Amniotic epithelial cell (primary cell): Measurements from ENCODE around the gene VAV3.

Experiments
- DNase-seq: peaks from one replicate; pipeline ENCODE4 v3.0.0-alpha.2; 2010; ENCODE audit warnings: low read depth

Gene VAV3

GRCh38 chr1:107532318-107532717 is 432.7 kb downstream of the VAV3 start:
- no peak for DNase-seq

DNA sequence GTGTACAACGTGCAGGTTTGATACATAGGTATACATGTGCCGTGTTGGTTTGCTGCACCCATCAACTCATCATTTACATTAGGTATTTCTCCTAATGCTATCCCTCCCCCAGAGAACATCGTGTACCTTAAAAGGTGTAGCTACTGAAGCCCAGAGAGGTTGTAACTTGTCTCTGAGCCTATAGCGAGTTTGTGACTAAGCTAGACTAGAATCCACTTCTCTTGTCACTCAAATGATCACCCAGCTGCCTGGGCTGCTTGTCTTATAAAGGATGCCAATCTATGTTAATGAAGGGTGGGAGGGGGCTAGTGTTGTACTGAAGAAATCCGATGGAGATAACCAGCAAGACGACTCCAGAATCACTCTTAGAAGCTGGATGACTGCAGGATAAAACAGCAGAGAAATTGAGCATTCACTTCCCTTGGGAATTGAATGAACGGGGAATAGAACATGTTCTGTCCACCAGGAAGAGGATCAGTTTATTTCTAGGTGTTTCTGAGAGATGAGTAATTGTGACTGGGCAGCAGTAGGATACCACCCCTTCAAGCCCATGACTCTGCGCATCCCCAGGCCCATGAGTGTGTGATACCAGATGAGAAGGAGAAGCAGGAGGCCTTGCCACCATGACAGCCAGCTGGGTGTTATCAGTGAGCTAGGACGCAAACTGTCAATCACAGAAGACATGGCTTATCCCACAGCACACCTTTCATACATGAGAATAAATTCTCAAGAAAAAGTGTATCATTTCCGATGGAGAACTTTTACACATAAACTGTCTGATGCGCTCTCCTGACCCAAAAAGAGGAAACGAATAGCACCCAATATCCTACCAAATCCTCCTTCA is 433.7 kb downstream of the VAV3 start:
- DNase-seq, result no peak

GRCh38 chr1:107530543-107530942 is 434.4 kb downstream of the VAV3 start:
- DNase-seq, result no peak

DNA sequence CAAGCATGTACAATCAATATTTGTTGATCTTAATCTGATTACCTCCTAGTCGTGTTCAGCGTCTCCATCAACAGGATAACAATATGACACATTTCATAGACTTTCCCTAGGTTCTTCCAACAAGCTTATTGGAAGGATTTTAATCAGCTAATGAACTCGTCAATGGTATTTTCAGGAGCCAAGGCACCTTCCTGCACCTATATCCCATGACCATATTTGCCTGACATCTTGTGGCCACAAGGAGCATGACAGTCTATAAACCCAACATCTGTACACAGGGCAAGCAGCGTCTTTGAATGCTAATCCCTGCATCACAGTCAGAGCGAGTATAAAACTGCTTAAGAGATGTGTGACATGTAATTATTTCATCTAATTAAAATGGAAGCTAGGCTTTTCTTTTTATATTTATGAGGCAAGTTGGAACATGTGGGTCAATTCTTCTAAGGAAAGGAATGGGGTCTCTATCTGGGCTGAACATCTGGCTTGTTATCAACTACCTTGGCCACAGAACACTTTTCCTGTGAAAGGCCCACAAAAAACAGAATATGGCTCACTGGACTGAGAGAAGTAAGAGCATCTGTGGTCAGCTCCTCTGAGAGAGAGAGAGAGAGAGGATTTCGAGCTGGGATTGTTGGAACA is 435.4 kb downstream of the VAV3 start:
- no peak for DNase-seq

DNA sequence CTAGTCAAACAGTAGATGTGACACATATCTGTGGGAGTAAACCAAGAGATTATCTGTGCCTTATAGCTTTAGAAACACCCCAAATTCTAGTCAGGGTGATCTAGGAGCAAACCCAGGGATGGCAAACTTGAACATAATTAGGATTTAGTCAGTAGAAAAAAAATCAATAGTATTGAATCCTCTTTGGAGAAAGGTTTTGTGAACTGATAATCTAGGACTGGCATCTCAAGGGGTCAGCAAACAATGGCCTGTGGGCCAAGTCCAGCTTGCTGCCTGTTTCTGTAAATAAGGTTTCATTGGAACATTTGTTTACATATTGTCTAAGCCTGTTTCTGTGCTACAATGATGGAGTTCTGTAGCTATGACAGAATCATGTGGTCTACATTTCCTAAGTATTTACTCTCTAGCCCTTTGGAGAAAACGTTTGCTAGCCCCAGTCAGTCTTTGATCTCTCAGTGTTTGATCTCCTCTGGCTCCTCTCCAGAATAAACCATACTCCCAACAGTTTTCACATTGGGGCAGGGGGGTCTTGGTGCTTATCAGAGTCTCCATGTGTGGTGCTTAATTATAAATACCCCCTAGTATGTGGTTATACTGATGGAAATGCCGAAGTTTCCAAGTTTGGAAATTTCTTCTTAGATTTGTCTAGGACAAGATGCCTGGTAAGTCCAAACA is 438.3 kb downstream of the VAV3 start:
- DNase-seq, result no peak

DNA sequence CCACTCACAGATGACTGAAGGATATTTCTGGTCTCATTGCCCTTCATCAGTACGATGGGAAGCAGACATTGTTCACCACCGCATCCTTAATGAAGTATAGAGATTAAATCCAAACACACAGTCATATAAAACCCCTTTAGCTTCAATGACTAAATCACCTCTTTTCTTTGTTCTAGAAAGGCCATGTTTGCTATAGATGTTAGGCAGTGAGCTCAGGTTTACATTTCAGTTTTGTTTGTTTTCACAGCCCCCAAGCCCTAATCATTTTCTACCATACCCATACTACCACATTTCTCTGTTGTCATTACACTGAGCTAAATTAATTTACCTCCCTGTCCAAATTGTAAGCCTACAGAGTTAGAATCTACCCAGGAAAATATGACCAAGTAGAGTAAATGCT is 439.0 kb downstream of the VAV3 start:
- DNase-seq, result no peak

DNA sequence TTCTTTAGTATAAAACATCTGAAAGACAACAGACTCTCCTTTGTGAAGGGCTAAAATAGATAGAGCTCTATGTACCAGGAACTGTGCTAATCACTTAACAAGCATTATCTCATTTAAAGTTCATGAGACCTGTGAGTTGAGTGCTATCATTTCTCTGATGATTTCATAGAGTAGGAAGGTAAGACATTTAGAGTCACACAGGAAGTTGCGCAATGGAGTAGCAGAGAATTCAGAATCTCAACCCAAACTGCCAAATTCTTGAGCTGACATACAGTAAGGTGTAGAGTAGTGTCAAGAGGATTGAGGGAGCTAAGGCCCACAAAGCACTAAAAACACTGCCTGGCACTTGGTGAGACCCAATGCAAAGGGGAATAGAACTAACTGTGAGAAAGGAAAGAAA is 439.8 kb downstream of the VAV3 start:
- no peak for DNase-seq

GRCh38 chr1:107524301-107524700 is 440.7 kb downstream of the VAV3 start:
- DNase-seq, result no peak

DNA sequence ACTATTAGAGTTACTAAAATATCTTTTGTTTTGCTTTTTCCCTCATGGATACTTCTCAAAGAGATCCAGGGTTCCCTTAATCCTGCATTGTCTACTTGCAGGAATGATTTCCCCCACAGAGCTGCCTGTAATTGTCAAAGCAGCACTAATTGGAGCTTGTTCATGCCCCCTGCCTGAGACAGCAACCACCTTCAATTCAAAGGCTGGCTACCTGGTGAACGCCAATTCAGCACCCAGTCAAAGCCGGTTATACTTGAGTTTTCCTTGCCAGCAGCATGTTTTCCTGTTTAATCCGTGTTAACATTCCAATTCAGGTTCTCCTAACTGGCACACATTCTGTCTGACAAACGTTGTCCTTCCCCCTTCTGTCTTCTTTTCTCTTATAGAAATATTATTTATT is 441.2 kb downstream of the VAV3 start:
- DNase-seq, result no peak

DNA sequence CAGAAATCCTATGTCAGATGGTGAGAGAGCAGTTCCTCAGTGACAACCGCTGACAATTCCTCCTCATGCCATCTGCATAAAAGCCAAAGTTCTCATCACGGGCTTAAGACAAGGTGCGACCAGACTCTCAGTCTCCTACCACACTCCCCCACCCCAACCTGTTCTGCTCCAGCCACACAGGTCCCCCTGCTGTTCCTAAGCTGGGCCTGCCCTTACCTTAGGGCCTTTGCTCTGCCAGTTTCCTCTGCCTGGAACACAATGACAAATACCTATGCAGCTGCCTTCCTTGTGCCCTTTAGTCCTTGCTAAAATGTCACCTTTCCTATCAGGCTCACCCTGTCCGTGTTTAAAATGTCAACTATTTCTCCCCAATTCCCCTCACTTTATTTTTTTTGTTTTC is 441.9 kb downstream of the VAV3 start:
- no peak for DNase-seq
